PFSK-1 (cell line): ENCODE data around the gene FAM118B.

Source experiments
- POLR2AphosphoS5 ChIP-seq: IDR thresholded peaks from 2 replicates; pipeline ENCODE4 v1.6.1; 2012; ENCODE audit warnings: low read depth, mild to moderate bottlenecking, control low read depth, low read length, moderate library complexity
- SIN3A ChIP-seq: IDR thresholded peaks from 2 replicates; pipeline ENCODE4 v1.6.1; 2012; ENCODE audit warnings: mild to moderate bottlenecking, low read length, moderate library complexity, borderline replicate concordance; ENCODE audit not compliant: insufficient read depth
- TAF1 ChIP-seq: IDR thresholded peaks from 2 replicates; pipeline ENCODE4 v1.6.1; 2012; ENCODE audit warnings: low read length, control low read depth, borderline replicate concordance; ENCODE audit not compliant: insufficient read depth
- TF ChIP-seq, protein P1 (sequence below), 2 experiments: IDR thresholded peaks; 2 replicates each; pipeline versions ENCODE4 v1.6.1 to v1.8.0; 2011 to 2012; ENCODE audit warnings: low read depth in 2 of 2, low read length in 2 of 2, control low read depth in 1 of 2, inconsistent platforms in 1 of 2, mild to moderate bottlenecking in 1 of 2, moderate library complexity in 1 of 2; ENCODE audit not compliant: insufficient read depth in 1 of 2

DNA sequence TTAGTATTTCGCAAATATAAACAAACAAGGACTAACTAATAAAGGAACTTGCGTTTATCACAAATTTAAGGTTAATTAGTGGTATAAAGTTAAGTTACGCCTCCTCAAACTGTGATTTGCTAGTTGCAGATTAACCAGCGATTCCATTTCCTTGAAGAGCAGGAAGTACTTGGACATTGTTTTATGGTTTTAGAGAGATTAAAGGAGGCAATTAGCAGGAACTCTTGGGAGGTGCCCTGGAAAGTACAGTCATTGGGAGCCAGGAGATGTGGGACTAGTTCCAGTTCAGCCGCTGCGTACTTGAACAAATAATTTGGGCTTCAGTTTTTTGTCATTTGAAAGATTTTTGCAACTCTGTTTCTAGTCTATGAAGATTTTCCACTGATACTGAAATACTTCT is 3.3 kb downstream of the FAM118B start:
- TF ChIP-seq TAF1, result no peak
- no peak for TF ChIP-seq SIN3A
- TF ChIP-seq POLR2AphosphoS5, result no peak
- TF ChIP-seq, protein P1, sequence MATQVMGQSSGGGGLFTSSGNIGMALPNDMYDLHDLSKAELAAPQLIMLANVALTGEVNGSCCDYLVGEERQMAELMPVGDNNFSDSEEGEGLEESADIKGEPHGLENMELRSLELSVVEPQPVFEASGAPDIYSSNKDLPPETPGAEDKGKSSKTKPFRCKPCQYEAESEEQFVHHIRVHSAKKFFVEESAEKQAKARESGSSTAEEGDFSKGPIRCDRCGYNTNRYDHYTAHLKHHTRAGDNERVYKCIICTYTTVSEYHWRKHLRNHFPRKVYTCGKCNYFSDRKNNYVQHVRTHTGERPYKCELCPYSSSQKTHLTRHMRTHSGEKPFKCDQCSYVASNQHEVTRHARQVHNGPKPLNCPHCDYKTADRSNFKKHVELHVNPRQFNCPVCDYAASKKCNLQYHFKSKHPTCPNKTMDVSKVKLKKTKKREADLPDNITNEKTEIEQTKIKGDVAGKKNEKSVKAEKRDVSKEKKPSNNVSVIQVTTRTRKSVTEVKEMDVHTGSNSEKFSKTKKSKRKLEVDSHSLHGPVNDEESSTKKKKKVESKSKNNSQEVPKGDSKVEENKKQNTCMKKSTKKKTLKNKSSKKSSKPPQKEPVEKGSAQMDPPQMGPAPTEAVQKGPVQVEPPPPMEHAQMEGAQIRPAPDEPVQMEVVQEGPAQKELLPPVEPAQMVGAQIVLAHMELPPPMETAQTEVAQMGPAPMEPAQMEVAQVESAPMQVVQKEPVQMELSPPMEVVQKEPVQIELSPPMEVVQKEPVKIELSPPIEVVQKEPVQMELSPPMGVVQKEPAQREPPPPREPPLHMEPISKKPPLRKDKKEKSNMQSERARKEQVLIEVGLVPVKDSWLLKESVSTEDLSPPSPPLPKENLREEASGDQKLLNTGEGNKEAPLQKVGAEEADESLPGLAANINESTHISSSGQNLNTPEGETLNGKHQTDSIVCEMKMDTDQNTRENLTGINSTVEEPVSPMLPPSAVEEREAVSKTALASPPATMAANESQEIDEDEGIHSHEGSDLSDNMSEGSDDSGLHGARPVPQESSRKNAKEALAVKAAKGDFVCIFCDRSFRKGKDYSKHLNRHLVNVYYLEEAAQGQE (IDR thresholded peaks at IDR 0.05; ENCODE audit: insufficient read depth in 1 of 2, low read depth in 2 of 2, low read length in 2 of 2), result no peak
